Left renal pelvis (tissue), 4 donors: ENCODE measurements around the gene ANTXR2. TPM values are rescaled to one million over a fixed set of nuclear protein-coding genes. Genes with fewer than 3 reads are reported as not detected.

Source experiments
- DNase-seq, 4 donors: peaks; one replicate each; pipeline ENCODE4 v3.0.0-alpha.2; 2013; ENCODE audit warnings: low read depth in 4 of 4, low spot score in 3 of 4
- polyA plus RNA-seq, 4 donors: library from polyadenylated mRNA; unstranded; fragments of 120-200 nt; gene quantifications; one replicate each; pipeline ENCODE4 v1.2.1, GENCODE V29; 2013; ENCODE audit not compliant: insufficient read length in 4 of 4

Gene ANTXR2
- polyA plus RNA-seq, 4 donors: 55.2 to 86.9 (median 77.1) TPM

DNA sequence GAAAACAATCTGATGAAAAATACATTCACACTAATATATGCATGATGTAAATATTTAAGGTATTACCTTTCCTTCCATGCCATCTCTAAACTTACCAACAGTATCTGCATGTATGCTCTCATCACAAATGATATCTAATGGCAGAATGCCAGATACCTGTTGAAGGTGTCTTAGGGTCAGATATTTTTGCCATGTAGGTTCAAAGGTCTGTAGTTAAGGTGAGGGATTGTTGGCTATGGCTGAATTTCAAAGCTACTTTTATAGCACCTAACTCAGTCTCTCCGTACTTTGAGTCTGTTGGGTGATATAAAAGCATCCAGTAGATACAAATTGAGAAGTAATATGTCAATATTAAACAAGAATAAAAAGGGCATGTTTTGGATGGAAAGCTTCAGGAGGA, 19.8 kb upstream of the ANTXR2 start:
- DNase-seq: no peak

GRCh38 chr4:80092088-80092487, 19.1 kb upstream of the ANTXR2 start:
- no peak for DNase-seq

DNA sequence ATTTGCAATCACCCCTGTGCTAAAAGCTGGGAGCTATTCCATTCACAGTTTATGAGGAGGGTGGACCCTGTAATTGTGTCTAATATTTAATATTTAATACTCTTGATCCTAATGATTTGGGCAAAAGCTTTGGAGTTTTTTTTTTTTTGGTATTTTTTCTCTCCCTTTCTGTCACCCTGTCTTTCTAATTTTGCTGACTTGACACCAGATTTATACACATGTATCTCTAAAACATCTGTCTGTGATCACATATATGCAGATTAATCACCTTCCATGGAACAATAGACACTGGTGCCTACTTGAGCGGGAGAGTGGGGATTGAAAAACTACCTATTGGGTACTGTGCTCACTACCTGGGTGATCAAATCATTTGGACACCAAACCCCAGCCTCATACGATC, 18.7 kb upstream of the ANTXR2 start:
- no peak for DNase-seq

GRCh38 chr4:80091184-80091583, 18.2 kb upstream of the ANTXR2 start:
- no peak for DNase-seq

GRCh38 chr4:80090090-80090489, 17.1 kb upstream of the ANTXR2 start:
- DNase-seq: no peak

- no peak for DNase-seq
Measured at GRCh38 chr4:80088471-80088870, 15.4 kb upstream of the ANTXR2 start.

GRCh38 chr4:80086296-80086695, 13.3 kb upstream of the ANTXR2 start:
- DNase-seq: no peak

DNA sequence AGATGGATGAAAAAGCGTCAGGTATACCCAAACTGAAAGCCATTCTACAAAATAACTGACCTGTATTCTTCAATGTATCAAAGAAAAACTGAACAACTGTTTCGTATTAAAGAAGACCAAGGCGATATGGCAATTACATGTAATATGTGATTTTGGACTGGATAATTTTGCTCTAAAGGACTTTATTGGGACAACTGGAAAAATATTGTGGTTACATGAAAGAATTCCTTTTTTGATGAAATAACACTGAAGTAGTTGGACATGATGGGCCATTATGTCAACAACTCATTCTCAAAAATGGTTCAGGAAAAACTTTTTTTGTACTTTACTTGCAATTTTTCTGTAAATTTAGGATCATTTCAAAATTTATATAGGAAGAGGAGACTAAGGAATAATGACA, 12.1 kb upstream of the ANTXR2 start:
- DNase-seq: no peak

DNA sequence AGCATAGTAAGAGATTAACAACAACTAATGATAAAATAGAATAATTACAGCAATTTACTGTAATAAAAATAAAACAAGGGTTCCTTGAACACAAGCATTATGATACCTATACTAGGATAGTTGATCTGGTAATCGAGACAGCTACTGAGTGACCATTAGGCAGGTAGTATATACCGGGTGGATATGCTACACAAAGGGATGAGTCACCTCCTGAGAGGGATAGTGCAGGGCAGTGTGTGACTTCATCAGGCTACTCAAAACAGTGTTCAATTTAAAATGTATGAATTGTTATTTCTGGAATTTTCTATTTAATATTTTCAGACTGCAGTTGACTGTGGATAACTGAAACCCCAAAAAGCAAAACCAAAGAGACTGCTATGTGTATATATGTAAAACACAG, 9.7 kb upstream of the ANTXR2 start:
- DNase-seq: no peak

DNA sequence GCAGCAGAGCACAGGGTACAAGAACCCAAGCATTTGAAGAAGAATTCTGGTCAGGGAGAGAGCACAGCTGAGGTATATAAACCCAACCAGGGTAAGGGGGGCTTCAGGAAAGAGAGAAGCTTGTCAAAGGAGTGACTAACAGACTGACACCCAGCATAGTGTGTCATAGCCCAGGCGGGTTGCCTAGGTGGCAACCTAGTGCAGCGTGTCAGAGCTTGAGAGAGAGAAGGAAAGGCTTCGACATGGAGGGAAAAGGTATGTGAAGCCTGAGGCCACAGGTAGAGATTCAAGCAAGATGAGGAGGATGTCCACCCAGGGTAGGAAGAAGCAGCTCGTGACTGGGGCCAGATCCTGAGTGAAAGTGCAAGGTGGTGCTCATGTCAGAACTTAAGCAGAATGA, 8.5 kb upstream of the ANTXR2 start:
- no peak for DNase-seq

DNA sequence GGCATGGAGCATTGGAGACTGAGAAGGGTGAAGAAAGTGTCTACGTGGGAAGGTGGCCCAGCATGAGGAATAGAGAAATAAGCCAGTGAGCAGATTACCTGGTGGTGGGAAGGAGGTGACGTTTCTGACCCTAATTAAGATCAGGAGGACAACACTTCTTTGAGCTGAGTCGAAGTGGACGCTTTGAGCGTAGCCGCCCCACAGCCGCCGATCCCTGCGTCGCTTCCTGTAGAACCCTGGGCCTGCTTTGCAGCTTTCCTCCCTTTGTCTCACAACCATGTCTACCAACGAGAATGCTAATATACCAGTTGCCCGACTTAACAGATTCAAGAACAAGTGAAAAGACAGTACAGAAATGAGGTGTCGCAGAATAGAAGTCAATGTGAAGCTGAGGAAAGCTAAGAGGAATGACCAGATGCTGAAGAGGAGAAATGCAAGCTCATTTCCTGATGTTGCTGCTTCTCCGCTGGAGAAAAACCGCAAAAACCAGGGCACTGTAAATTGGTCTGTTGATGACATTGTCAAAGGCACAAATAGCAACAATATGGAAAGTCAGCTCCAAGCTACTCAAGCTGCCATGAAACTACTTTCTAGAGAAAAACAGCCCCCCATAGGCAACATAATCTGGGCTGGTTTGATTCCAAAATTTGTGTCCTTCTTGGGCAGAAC, 6.4 kb upstream of the ANTXR2 start:
- no peak for DNase-seq

GRCh38 chr4:80078346-80079092, 5.5 kb upstream of the ANTXR2 start:
- DNase-seq: no peak

- no peak for DNase-seq
Measured at GRCh38 chr4:80077639-80078038, 4.6 kb upstream of the ANTXR2 start.

DNA sequence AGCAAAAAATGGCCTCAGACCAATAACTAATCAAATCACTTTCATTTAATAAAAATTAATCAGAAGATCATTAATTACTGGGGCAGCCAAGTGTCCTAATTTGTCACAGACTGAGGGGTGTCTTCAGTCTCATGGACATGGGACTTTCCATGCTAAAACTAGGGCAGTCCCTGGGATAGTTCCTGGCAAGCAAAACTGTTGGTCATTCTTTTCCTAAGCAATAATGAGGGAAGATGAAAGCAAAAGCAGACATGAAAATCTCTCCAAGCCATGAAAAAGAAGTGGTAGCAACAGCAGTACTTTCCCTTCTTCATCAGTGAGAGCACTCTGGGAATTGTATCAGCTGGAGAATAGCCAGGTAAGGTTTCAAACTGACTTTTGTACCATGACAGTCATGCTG, 3.7 kb upstream of the ANTXR2 start:
- DNase-seq: no peak

DNA sequence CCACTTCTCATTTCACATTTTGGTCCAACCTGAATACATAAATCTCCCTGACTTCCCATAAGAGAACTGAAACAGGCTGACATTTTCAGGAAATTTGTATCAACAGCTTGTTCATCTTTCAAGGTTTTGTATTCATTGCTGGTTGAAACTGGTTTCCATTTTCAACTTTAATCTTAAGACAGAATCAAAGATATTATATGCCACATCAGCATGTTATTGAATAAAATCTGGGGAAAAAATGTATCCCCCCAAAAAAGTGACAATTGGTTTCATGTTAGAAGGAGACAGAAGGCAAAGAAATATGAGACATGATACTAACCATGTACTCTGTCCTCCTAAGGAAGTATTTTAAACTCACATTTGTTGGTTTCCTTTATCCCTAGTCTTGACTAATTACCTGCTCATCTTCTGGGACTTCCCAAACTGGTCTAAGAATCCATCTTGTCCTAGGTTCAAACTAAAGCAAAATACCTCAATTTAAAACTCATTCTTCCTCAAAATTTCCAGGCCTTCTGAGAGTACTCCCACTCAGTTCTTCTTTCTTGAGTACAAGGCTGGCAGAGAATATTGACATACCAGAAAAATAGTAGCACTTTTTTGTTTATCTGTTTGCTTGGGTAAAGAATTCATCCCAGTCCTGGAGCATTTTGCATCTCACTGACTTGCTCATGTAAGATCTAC, 3.1 kb upstream of the ANTXR2 start:
- no peak for DNase-seq

GRCh38 chr4:80074651-80075050, 1.6 kb upstream of the ANTXR2 start:
- no peak for DNase-seq

- DNase-seq: no peak
Measured at GRCh38 chr4:80074069-80074468, 1.0 kb upstream of the ANTXR2 start.

DNA sequence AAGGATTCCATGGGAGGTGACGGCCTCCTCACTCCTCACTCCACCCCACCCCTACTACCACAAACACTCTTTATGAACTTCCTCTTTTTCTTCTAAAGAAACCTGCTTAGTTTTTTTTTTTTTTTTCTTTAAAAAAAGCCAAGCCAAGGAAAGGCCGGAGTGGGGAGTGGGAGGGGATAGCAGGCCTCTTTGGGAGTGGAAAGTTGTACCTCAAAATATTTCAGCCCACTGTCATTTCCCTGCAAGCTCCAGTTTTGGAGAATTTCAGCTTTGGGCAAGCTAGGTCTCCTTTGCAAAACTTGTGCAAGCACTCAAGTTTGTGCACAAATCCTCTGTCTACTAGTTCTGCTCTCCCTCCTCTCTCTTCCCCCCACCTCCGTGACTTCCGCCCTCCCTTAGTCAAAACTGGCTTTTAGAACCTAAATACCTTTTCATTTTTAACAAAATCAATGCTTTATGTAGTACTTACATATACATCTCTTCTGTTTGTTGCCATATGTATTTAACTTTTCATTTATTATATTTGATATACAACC, 512 bp upstream of the ANTXR2 start:
- DNase-seq: no peak

GRCh38 chr4:80072228-80072743, 743 bp downstream of the ANTXR2 start:
- peak; percentile 27 to 50 (median 35) for DNase-seq

GRCh38 chr4:80071604-80072227, 1.3 kb downstream of the ANTXR2 start:
- peak in 1 of 4 donors; percentile 12 for DNase-seq
